ENCODE measurements around the gene ZNF219. TPM values are rescaled to one million over a fixed set of nuclear protein-coding genes. Genes with fewer than 3 reads are reported as not detected.

ZNF219 gene
- total RNA-seq, 5 donors from 2014 or later (not counting 1 experiment from before 2014, with no cell fraction given) = 7.2 to 12.4 (median 8.1) TPM

DNA sequence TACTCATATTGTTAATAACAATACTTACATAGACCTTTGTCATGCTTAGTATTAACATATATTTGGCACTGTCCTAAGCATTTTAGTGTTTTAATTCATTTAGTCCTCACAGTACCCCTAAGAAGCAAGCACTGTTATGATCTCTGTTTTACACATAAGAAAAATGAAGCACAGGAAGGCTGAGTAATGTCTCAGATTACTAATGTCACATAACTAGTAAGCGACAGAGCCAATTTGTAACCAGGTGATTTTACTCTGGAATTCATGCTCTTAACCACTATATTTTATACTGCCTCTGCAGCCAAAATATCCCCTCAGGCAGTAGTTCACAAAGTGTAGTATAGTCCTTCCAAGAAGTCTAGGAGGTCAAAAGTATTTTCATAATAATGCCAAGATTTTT is 22.7 kb upstream of the ZNF219 start:
- no peaks in the 10 kb centered on the region for H3K36me3 ChIP-seq (ENCODE audit: control insufficient read depth in 2 of 2, extremely low read depth in 1 of 2, insufficient read depth in 1 of 2, low read length in 1 of 2)
- ChIA-PET POLR2A (no interaction called here), CTCF (no interaction called here)
- peaks cover 0 to 12% of the 10 kb centered on the region in 2 experiments for H3K27me3 ChIP-seq (replicated peaks in 1 of 2; ENCODE audit: control insufficient read depth in 2 of 2, extremely low read depth in 1 of 2, insufficient read depth in 2 of 2, low read length in 1 of 2)
- DNase-seq = no peak
- no peak overlapping the region for H3K4me3 ChIP-seq (ENCODE audit: control insufficient read depth in 1 of 2, extremely low read depth in 1 of 2, low read length in 1 of 2)
- H3K27ac ChIP-seq (ENCODE audit: low read length) = no peak overlapping the region
- H3K9me3 ChIP-seq = peaks cover 5% of the 10 kb centered on the region
- Mint-ChIP-seq H3K27me3 (peaks cover 16 to 45% of the 10 kb centered on the region in 2 donors), H3K27ac (no peak overlapping the region), H3K4me3 (no peak overlapping the region), H3K36me3 (no peaks in the 10 kb centered on the region), H3K9me3 (peaks cover 0 to 6% (median 0%) of the 10 kb centered on the region in 3 donors), H3K4me1 (no peaks in the 10 kb centered on the region)
- H3K4me1 ChIP-seq (ENCODE audit: control insufficient read depth in 1 of 2, extremely low read depth in 1 of 2, insufficient read depth in 2 of 2, low read length in 2 of 2) = no peaks in the 10 kb centered on the region
- WGBS (ENCODE audit: insufficient coverage) = no CpG with 5 or more reads among the region's 1 CpG
- no peak for ATAC-seq (replicated peaks in 1 of 4)

GRCh38 chr14:21120686-21121085 is 22.2 kb upstream of the ZNF219 start:
- Mint-ChIP-seq H3K4me3 (no peak overlapping the region), H3K27ac (no peak overlapping the region), H3K4me1 (no peaks in the 10 kb centered on the region), H3K36me3 (no peaks in the 10 kb centered on the region), H3K27me3 (peaks cover 16 to 44% of the 10 kb centered on the region in 2 donors), H3K9me3 (peaks cover 0 to 6% (median 0%) of the 10 kb centered on the region in 3 donors)
- POLR2A ChIA-PET = no interaction called here
- H3K4me3 ChIP-seq (ENCODE audit: control insufficient read depth in 1 of 2, extremely low read depth in 1 of 2, low read length in 1 of 2) = no peak overlapping the region
- no peaks in the 10 kb centered on the region for H3K36me3 ChIP-seq (ENCODE audit: control insufficient read depth in 2 of 2, extremely low read depth in 1 of 2, insufficient read depth in 1 of 2, low read length in 1 of 2)
- no peaks in the 10 kb centered on the region for H3K4me1 ChIP-seq (ENCODE audit: control insufficient read depth in 1 of 2, extremely low read depth in 1 of 2, insufficient read depth in 2 of 2, low read length in 2 of 2)
- no peak overlapping the region for H3K27ac ChIP-seq (ENCODE audit: low read length)
- CTCF ChIA-PET = no interaction called here
- H3K27me3 ChIP-seq (replicated peaks in 1 of 2; ENCODE audit: control insufficient read depth in 2 of 2, extremely low read depth in 1 of 2, insufficient read depth in 2 of 2, low read length in 1 of 2) = peaks cover 0 to 8% of the 10 kb centered on the region in 2 experiments
- ATAC-seq (replicated peaks in 1 of 4) (no peak), DNase-seq (no peak)
- peaks cover 5% of the 10 kb centered on the region for H3K9me3 ChIP-seq
- 57% methylated on average over 1 of the region's 6 CpGs for WGBS (ENCODE audit: insufficient coverage)

DNA sequence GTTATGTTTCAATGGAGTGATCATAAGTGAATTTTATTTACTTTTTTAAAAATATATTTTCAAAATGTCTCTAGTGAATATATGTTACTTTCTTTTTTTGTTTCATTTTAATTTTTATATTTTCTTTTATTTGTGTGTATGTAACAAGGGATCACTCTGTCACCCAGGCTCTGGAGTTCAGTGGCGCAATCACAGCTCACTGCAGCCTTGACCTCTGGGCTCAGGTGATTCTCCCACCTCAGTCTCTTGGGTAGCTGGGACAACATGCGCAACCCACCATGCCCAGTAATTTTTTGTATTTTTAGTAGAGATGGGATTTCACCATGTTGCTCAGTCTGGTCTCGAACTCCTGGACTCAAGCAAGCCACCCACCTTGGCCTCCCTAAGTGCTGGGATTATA is 20.5 kb upstream of the ZNF219 start:
- CTCF ChIA-PET = interaction anchor here in 1 of 2 donors (0.6 kb wide), 1 partner anchor 332 kb away, joined by 4 read pairs; no protein-coding TSS in a partner anchor
- DNase-seq (no peak), ATAC-seq (replicated peaks in 1 of 4) (no peak)
- H3K4me3 Mint-ChIP-seq = no peak overlapping the region
- no peaks in the 10 kb centered on the region for H3K36me3 Mint-ChIP-seq
- POLR2A ChIA-PET = no interaction called here
- no peak overlapping the region for H3K27ac Mint-ChIP-seq
- no peaks in the 10 kb centered on the region for H3K9me3 ChIP-seq
- H3K27ac ChIP-seq (ENCODE audit: low read length) = no peak overlapping the region
- no peaks in the 10 kb centered on the region for H3K4me1 ChIP-seq (ENCODE audit: control insufficient read depth in 1 of 2, extremely low read depth in 1 of 2, insufficient read depth in 2 of 2, low read length in 2 of 2)
- peaks cover 16 to 32% of the 10 kb centered on the region in 2 donors for H3K27me3 Mint-ChIP-seq
- no peak overlapping the region for H3K4me3 ChIP-seq (ENCODE audit: control insufficient read depth in 1 of 2, extremely low read depth in 1 of 2, low read length in 1 of 2)
- H3K9me3 Mint-ChIP-seq = no peaks in the 10 kb centered on the region
- no CpG with 5 or more reads among the region's 3 CpGs for WGBS (ENCODE audit: insufficient coverage)
- H3K4me1 Mint-ChIP-seq = no peaks in the 10 kb centered on the region
- H3K36me3 ChIP-seq (ENCODE audit: control insufficient read depth in 2 of 2, extremely low read depth in 1 of 2, insufficient read depth in 1 of 2, low read length in 1 of 2) = no peaks in the 10 kb centered on the region
- peaks cover 0 to 5% of the 10 kb centered on the region in 2 experiments for H3K27me3 ChIP-seq (replicated peaks in 1 of 2; ENCODE audit: control insufficient read depth in 2 of 2, extremely low read depth in 1 of 2, insufficient read depth in 2 of 2, low read length in 1 of 2)

DNA sequence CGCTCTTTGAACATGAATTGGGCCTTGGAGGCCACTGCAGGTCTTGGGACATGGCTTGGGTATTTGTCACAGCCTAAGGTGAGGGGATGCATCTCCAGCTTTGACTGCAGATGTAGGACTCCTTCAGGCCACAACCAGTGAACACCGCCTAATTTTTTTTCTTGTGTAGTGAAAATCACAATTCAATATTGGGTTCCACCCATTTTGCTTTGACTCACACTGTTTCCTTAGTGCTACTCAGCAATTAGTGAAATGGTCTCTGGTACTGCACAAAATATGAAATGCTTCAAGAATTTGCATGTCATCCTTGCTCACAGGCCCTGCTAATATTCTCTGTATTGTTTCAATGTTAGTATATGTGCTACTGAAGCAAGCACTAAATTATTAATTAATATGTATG is 14.9 kb upstream of the ZNF219 start:
- H3K9me3 ChIP-seq = no peaks in the 10 kb centered on the region
- no peaks in the 10 kb centered on the region for H3K4me1 ChIP-seq (ENCODE audit: control insufficient read depth in 1 of 2, extremely low read depth in 1 of 2, insufficient read depth in 2 of 2, low read length in 2 of 2)
- Mint-ChIP-seq H3K27ac (no peak overlapping the region), H3K4me1 (no peaks in the 10 kb centered on the region), H3K27me3 (peaks cover 5% of the 10 kb centered on the region in 2 donors), H3K36me3 (no peaks in the 10 kb centered on the region), H3K4me3 (no peak overlapping the region), H3K9me3 (no peaks in the 10 kb centered on the region)
- H3K4me3 ChIP-seq (ENCODE audit: control insufficient read depth in 1 of 2, extremely low read depth in 1 of 2, low read length in 1 of 2) = no peak overlapping the region
- no peak for DNase-seq
- ATAC-seq (replicated peaks in 1 of 4) = no peak
- POLR2A ChIA-PET = no interaction called here
- H3K27me3 ChIP-seq (replicated peaks in 1 of 2; ENCODE audit: control insufficient read depth in 2 of 2, extremely low read depth in 1 of 2, insufficient read depth in 2 of 2, low read length in 1 of 2) = no peaks in the 10 kb centered on the region
- CTCF ChIA-PET = no interaction called here
- 100% methylated on average over 1 of the region's 2 CpGs for WGBS (ENCODE audit: insufficient coverage)
- H3K27ac ChIP-seq (ENCODE audit: low read length) = no peak overlapping the region
- H3K36me3 ChIP-seq (ENCODE audit: control insufficient read depth in 2 of 2, extremely low read depth in 1 of 2, insufficient read depth in 1 of 2, low read length in 1 of 2) = no peaks in the 10 kb centered on the region

- H3K4me3 Mint-ChIP-seq = no peak overlapping the region
- H3K9me3 ChIP-seq = no peaks in the 10 kb centered on the region
- H3K9me3 Mint-ChIP-seq = no peaks in the 10 kb centered on the region
- no peaks in the 10 kb centered on the region for H3K36me3 ChIP-seq (ENCODE audit: control insufficient read depth in 2 of 2, extremely low read depth in 1 of 2, insufficient read depth in 1 of 2, low read length in 1 of 2)
- DNase-seq (no peak), ATAC-seq (replicated peaks in 1 of 4) (no peak)
- H3K4me1 ChIP-seq (ENCODE audit: control insufficient read depth in 1 of 2, extremely low read depth in 1 of 2, insufficient read depth in 2 of 2, low read length in 2 of 2) = no peaks in the 10 kb centered on the region
- H3K27ac Mint-ChIP-seq = no peak overlapping the region
- H3K4me1 Mint-ChIP-seq = no peaks in the 10 kb centered on the region
- no peak overlapping the region for H3K27ac ChIP-seq (ENCODE audit: low read length)
- POLR2A ChIA-PET = no interaction called here
- CTCF ChIA-PET = interaction anchor here in 1 of 2 donors (0.5 to 1.2 kb wide), 3 partner anchors 97 to 1907 kb away, joined by 3 to 6 read pairs (median 5); no protein-coding TSS in a partner anchor
- H3K27me3 Mint-ChIP-seq = no peaks in the 10 kb centered on the region
- H3K27me3 ChIP-seq (replicated peaks in 1 of 2; ENCODE audit: control insufficient read depth in 2 of 2, extremely low read depth in 1 of 2, insufficient read depth in 2 of 2, low read length in 1 of 2) = no peaks in the 10 kb centered on the region
- H3K36me3 Mint-ChIP-seq = no peaks in the 10 kb centered on the region
- WGBS (ENCODE audit: insufficient coverage) = no CpG with 5 or more reads among the region's 4 CpGs
- H3K4me3 ChIP-seq (ENCODE audit: control insufficient read depth in 1 of 2, extremely low read depth in 1 of 2, low read length in 1 of 2) = no peak overlapping the region
Measured at GRCh38 chr14:21112255-21112654, 13.8 kb upstream of the ZNF219 start.

DNA sequence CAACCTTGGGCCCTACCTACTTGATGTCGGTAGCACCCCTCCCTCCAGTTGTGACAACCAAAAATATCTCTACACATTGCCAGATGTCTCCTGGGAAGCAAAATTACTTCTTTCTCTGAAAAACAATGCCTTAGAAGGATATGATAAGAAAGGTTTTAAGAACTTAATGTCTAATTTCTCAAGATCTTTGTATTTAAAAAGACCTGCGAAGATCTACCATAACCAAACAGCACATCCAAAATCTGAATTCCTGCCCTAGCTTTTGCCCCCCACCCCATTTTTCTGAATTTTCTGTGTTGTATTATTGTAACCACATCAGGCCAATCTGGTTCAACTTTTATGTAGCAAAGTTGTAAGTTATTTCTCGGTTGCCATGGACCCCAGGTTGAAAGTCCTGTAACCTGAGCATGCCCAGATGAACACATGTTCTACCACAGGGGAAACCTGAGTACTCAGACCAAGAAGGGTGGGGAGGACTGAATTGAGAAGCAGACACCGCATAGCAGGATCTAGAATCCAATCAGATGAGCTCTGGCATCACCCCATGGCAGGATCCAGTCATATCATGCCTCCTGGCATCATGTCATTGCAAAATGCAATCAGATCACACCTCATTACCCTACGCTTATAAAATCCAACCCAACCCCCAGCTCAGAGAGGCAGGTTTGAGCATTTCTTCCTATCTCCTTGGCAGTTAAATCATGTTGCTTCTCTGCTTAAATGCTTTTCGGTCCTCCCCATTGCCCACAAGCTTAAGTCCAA is 11.1 kb upstream of the ZNF219 start:
- H3K9me3 Mint-ChIP-seq = no peaks in the 10 kb centered on the region
- Histone ChIP-seq H3K27ac (ENCODE audit: low read length) (no peak overlapping the region), H3K4me1 (ENCODE audit: control insufficient read depth in 1 of 2, extremely low read depth in 1 of 2, insufficient read depth in 2 of 2, low read length in 2 of 2) (peaks cover 2% of the 10 kb centered on the region in 2 experiments), H3K27me3 (replicated peaks in 1 of 2; ENCODE audit: control insufficient read depth in 2 of 2, extremely low read depth in 1 of 2, insufficient read depth in 2 of 2, low read length in 1 of 2) (no peaks in the 10 kb centered on the region), H3K9me3 (no peaks in the 10 kb centered on the region), H3K36me3 (ENCODE audit: control insufficient read depth in 2 of 2, extremely low read depth in 1 of 2, insufficient read depth in 1 of 2, low read length in 1 of 2) (no peaks in the 10 kb centered on the region), H3K4me3 (ENCODE audit: control insufficient read depth in 1 of 2, extremely low read depth in 1 of 2, low read length in 1 of 2) (no peak overlapping the region)
- H3K36me3 Mint-ChIP-seq = no peaks in the 10 kb centered on the region
- no peak overlapping the region for H3K4me3 Mint-ChIP-seq
- POLR2A ChIA-PET = no interaction called here
- WGBS (ENCODE audit: insufficient coverage) = 45% methylated on average over 4 of the region's 6 CpGs
- H3K27ac Mint-ChIP-seq = no peak overlapping the region
- peaks cover 8 to 11% (median 9%) of the 10 kb centered on the region in 3 donors for H3K4me1 Mint-ChIP-seq
- DNase-seq (no peak), ATAC-seq (replicated peaks in 1 of 4) (no peak)
- CTCF ChIA-PET = interaction anchor here (0.7 to 7.0 kb wide), 8 partner anchors 38 to 104 kb away, joined by 3 to 111 read pairs (median 4); no protein-coding TSS in a partner anchor
- H3K27me3 Mint-ChIP-seq = no peaks in the 10 kb centered on the region

All from T-cell (primary cell).